HepG2 (cell line): Measurements from ENCODE around the gene CMC4. TPM values are rescaled to one million over a fixed set of nuclear protein-coding genes. Genes with fewer than 3 reads are reported as not detected.

Source experiments
- EEA1 ChIP-seq: sonication (generic); formaldehyde crosslinking; IDR thresholded peaks from 2 replicates; pipeline ENCODE4 v1.5.1; 2020; ENCODE audit warnings: mild to moderate bottlenecking, missing genetic modification reagents, borderline replicate concordance
- JUNB ChIP-seq: sonication (generic); formaldehyde crosslinking; IDR thresholded peaks from 2 replicates; pipeline ENCODE4 v1.8.0; 2022; ENCODE audit warnings: missing genetic modification reagents, mild to moderate bottlenecking, borderline replicate concordance
- KDM5B ChIP-seq: sonication (generic); formaldehyde crosslinking; IDR thresholded peaks from 2 replicates; pipeline ENCODE4 v1.4.0; 2020; ENCODE audit warnings: missing genetic modification reagents, mild to moderate bottlenecking, borderline replicate concordance
- PHF20 ChIP-seq: sonication (generic); formaldehyde crosslinking; IDR thresholded peaks from 2 replicates; pipeline ENCODE4 v1.5.0; 2020; ENCODE audit warnings: mild to moderate bottlenecking, missing genetic modification reagents
- POLR2A ChIP-seq, 2 experiments: IDR thresholded peaks; 2 replicates each; pipeline ENCODE4 v1.6.1; 2011; ENCODE audit warnings: low read depth in 2 of 2, low read length in 2 of 2, mild to moderate bottlenecking in 1 of 2, moderate library complexity in 1 of 2; ENCODE audit not compliant: insufficient read depth in 1 of 2
- RBFOX2 ChIP-seq: fragments of 200-400 bp; formaldehyde crosslinking; IDR thresholded peaks from 2 replicates; pipeline ENCODE4 v1.6.1; 2017; ENCODE audit warnings: low read depth, mild to moderate bottlenecking, low read length
- SRSF1 ChIP-seq: fragments of 200-400 bp; formaldehyde crosslinking; optimal IDR thresholded peaks from 2 replicates; pipeline ENCODE3; 2017; ENCODE audit warnings: mild to moderate bottlenecking, low read depth, low read length, moderate library complexity
- SYNCRIP ChIP-seq: fragments of 200-400 bp; formaldehyde crosslinking; IDR thresholded peaks from 2 replicates; pipeline ENCODE4 v1.6.1; 2018; ENCODE audit warnings: mild to moderate bottlenecking, low read depth, low read length; ENCODE audit not compliant: insufficient read depth
- TMF1 ChIP-seq: sonication (generic); formaldehyde crosslinking; IDR thresholded peaks from 2 replicates; pipeline ENCODE4 v1.8.1; 2022; ENCODE audit warnings: low read depth, missing genetic modification reagents
- ZNF12 ChIP-seq: sonication (generic); formaldehyde crosslinking; IDR thresholded peaks from 2 replicates; pipeline ENCODE4 v1.5.0; 2020; ENCODE audit warnings: missing genetic modification reagents
- ZNF256 ChIP-seq: sonication (generic); formaldehyde crosslinking; conservative IDR thresholded peaks from 2 replicates; pipeline ENCODE4 v1.4.0; 2020; ENCODE audit warnings: missing genetic modification reagents
- ZNF292 ChIP-seq: sonication (generic); formaldehyde crosslinking; IDR thresholded peaks from 2 replicates; pipeline ENCODE4 v1.8.1; 2022; ENCODE audit warnings: mild to moderate bottlenecking, low read depth, missing genetic modification reagents, borderline replicate concordance
- ZNF605 ChIP-seq: sonication (generic); formaldehyde crosslinking; IDR thresholded peaks from 2 replicates; pipeline ENCODE4 v1.8.0; 2022; ENCODE audit warnings: mild to moderate bottlenecking, missing genetic modification reagents
- ZNF781 ChIP-seq: sonication (generic); formaldehyde crosslinking; IDR thresholded peaks from 2 replicates; pipeline ENCODE4 v1.5.1; 2020; ENCODE audit warnings: borderline replicate concordance, mild to moderate bottlenecking, missing genetic modification reagents; ENCODE audit errors: not compliant biosample characterization
- polyA plus RNA-seq, 8 experiments: library from polyadenylated mRNA; depleted of rRNA in 3 of 8; stranded (reverse) in 7 of 8; unstranded in 1 of 8; fragments of >200 nt; fragmentation: Illumina TruSeq in 4 of 8; extraction: Trizol in 4 of 8; gene quantifications; 2 replicates each; pipeline versions ENCODE4 v1.2.1 to v1.2.3, GENCODE V29; 2011 to 2016; ENCODE audit warnings: low read depth in 4 of 8, missing spikeins in 1 of 8, mixed read lengths in 1 of 8; ENCODE audit not compliant: insufficient read depth in 1 of 8
- total RNA-seq, 5 experiments: library from RNA; depleted of rRNA; stranded (reverse); fragments of >200 nt; fragmentation: Illumina TruSeq; extraction: Trizol; gene quantifications; 2 replicates each; pipeline ENCODE4 v1.2.3, GENCODE V29; 2016; ENCODE audit warnings: low read depth in 1 of 5
- TF ChIP-seq, protein P1 (sequence below): sonication (generic); formaldehyde crosslinking; IDR thresholded peaks from 2 replicates; pipeline ENCODE4 v1.4.0; 2020; ENCODE audit warnings: mild to moderate bottlenecking, missing genetic modification reagents
- TF ChIP-seq, protein P2 (sequence below): sonication (generic); formaldehyde crosslinking; IDR thresholded peaks from 2 replicates; pipeline ENCODE4 v1.4.0; 2020; ENCODE audit warnings: missing genetic modification reagents
- TF ChIP-seq, protein P3 (sequence below): sonication (generic); formaldehyde crosslinking; IDR thresholded peaks from 2 replicates; pipeline ENCODE4 v1.4.0; 2020; ENCODE audit warnings: missing genetic modification reagents
- TF ChIP-seq, protein P4 (sequence below): sonication (generic); formaldehyde crosslinking; IDR thresholded peaks from 2 replicates; pipeline ENCODE4 v1.5.0; 2020; ENCODE audit warnings: mild to moderate bottlenecking, missing genetic modification reagents

Gene CMC4
- total and polyA plus RNA-seq, 2 of the 13 experiments (the other 11 are each of a cell fraction or from before 2014, with no cell fraction given) = 5.6 to 11.5 TPM

DNA sequence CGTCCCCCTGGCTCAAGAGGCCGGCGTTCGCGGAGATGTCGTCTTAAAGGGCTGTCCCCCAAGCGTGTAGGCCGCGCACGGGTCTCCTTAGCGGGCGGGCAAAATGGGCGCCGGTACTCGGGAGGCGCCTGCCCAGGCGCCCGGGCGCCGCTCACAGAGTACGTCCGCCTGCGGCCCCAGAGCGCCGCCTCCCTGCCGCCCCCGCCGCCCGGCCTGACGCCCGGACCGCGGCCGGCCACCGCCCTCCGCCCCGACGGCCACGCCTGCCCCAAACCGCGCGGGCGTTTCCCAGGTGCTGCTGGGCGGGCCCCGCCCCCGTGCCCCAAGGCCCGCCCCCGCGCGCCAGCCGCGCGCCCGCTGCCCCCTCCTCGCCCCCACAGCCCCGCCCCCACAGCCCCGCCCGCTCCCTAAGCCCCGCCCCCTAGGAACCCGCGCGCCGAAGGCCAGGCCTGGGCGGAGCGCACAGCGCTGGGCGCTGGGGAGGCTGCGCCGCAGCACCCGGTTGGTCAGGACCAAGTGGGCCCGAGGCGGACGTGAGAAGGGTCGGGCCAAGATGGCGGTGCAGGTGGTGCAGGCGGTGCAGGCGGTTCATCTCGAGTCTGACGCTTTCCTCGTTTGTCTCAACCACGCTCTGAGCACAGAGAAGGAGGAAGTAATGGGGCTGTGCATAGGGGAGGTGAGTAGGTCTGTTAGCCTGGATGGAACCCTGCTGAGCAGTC, at the start of gene CMC4, which contains the start of the genes BRCC3 and MTCP1 (continued):
- TF ChIP-seq, protein P1, sequence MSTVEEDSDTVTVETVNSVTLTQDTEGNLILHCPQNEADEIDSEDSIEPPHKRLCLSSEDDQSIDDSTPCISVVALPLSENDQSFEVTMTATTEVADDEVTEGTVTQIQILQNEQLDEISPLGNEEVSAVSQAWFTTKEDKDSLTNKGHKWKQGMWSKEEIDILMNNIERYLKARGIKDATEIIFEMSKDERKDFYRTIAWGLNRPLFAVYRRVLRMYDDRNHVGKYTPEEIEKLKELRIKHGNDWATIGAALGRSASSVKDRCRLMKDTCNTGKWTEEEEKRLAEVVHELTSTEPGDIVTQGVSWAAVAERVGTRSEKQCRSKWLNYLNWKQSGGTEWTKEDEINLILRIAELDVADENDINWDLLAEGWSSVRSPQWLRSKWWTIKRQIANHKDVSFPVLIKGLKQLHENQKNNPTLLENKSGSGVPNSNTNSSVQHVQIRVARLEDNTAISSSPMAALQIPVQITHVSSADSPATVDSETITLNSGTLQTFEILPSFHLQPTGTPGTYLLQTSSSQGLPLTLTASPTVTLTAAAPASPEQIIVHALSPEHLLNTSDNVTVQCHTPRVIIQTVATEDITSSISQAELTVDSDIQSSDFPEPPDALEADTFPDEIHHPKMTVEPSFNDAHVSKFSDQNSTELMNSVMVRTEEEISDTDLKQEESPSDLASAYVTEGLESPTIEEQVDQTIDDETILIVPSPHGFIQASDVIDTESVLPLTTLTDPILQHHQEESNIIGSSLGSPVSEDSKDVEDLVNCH = no peak
- TF ChIP-seq ZNF256 (CRISPR knock-in tag) (no peak), SRSF1 (no peak), PHF20 (CRISPR knock-in tag) (no peak), ZNF292 (no peak), RBFOX2 (peak; percentile 65), TMF1 (CRISPR knock-in tag) (no peak), JUNB (CRISPR knock-in tag) (no peak), ZNF781 (CRISPR knock-in tag) (no peak), ZNF605 (CRISPR knock-in tag) (no peak), SYNCRIP (no peak), POLR2A (IDR thresholded peaks at IDR 0.05; ENCODE audit: insufficient read depth in 1 of 2, low read depth in 2 of 2, low read length in 2 of 2) (peak; percentile 80 to 93), KDM5B (CRISPR knock-in tag) (no peak), ZNF12 (CRISPR knock-in tag) (no peak), EEA1 (CRISPR knock-in tag) (no peak)
- TF ChIP-seq, protein P2, sequence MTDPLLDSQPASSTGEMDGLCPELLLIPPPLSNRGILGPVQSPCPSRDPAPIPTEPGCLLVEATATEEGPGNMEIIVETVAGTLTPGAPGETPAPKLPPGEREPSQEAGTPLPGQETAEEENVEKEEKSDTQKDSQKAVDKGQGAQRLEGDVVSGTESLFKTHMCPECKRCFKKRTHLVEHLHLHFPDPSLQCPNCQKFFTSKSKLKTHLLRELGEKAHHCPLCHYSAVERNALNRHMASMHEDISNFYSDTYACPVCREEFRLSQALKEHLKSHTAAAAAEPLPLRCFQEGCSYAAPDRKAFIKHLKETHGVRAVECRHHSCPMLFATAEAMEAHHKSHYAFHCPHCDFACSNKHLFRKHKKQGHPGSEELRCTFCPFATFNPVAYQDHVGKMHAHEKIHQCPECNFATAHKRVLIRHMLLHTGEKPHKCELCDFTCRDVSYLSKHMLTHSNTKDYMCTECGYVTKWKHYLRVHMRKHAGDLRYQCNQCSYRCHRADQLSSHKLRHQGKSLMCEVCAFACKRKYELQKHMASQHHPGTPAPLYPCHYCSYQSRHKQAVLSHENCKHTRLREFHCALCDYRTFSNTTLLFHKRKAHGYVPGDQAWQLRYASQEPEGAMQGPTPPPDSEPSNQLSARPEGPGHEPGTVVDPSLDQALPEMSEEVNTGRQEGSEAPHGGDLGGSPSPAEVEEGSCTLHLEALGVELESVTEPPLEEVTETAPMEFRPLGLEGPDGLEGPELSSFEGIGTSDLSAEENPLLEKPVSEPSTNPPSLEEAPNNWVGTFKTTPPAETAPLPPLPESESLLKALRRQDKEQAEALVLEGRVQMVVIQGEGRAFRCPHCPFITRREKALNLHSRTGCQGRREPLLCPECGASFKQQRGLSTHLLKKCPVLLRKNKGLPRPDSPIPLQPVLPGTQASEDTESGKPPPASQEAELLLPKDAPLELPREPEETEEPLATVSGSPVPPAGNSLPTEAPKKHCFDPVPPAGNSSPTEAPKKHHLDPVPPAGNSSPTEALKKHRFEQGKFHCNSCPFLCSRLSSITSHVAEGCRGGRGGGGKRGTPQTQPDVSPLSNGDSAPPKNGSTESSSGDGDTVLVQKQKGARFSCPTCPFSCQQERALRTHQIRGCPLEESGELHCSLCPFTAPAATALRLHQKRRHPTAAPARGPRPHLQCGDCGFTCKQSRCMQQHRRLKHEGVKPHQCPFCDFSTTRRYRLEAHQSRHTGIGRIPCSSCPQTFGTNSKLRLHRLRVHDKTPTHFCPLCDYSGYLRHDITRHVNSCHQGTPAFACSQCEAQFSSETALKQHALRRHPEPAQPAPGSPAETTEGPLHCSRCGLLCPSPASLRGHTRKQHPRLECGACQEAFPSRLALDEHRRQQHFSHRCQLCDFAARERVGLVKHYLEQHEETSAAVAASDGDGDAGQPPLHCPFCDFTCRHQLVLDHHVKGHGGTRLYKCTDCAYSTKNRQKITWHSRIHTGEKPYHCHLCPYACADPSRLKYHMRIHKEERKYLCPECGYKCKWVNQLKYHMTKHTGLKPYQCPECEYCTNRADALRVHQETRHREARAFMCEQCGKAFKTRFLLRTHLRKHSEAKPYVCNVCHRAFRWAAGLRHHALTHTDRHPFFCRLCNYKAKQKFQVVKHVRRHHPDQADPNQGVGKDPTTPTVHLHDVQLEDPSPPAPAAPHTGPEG (CRISPR knock-in tag) = peak; percentile 30; the same call in 1 of the 2 replicates
- TF ChIP-seq, protein P3, sequence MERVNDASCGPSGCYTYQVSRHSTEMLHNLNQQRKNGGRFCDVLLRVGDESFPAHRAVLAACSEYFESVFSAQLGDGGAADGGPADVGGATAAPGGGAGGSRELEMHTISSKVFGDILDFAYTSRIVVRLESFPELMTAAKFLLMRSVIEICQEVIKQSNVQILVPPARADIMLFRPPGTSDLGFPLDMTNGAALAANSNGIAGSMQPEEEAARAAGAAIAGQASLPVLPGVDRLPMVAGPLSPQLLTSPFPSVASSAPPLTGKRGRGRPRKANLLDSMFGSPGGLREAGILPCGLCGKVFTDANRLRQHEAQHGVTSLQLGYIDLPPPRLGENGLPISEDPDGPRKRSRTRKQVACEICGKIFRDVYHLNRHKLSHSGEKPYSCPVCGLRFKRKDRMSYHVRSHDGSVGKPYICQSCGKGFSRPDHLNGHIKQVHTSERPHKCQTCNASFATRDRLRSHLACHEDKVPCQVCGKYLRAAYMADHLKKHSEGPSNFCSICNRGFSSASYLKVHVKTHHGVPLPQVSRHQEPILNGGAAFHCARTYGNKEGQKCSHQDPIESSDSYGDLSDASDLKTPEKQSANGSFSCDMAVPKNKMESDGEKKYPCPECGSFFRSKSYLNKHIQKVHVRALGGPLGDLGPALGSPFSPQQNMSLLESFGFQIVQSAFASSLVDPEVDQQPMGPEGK = 0 out of 2 replicates have a peak, but pooled peaks have one; percentile 27
- TF ChIP-seq, protein P4, sequence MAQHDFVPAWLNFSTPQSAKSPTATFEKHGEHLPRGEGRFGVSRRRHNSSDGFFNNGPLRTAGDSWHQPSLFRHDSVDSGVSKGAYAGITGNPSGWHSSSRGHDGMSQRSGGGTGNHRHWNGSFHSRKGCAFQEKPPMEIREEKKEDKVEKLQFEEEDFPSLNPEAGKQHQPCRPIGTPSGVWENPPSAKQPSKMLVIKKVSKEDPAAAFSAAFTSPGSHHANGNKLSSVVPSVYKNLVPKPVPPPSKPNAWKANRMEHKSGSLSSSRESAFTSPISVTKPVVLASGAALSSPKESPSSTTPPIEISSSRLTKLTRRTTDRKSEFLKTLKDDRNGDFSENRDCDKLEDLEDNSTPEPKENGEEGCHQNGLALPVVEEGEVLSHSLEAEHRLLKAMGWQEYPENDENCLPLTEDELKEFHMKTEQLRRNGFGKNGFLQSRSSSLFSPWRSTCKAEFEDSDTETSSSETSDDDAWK = no peak
